ENCODE measurements around the gene PPIL6. TPM values are rescaled to one million over a fixed set of nuclear protein-coding genes. Genes with fewer than 3 reads are reported as not detected.

PPIL6 gene
- total RNA-seq, 1 donor from 2014 or later: 2.2 TPM

GRCh38 chr6:109356237-109356636, 84.2 kb downstream of the PPIL6 start:
- H3K4me1 Mint-ChIP-seq: no peaks in the 10 kb centered on the region
- H3K27me3 Mint-ChIP-seq (ENCODE audit: low read depth): no peaks in the 10 kb centered on the region

GRCh38 chr6:109351231-109352130, 88.9 kb downstream of the PPIL6 start:
- H3K27me3 Mint-ChIP-seq (ENCODE audit: low read depth): no peaks in the 10 kb centered on the region
- no peaks in the 10 kb centered on the region for H3K4me1 Mint-ChIP-seq
- no peaks in the 10 kb centered on the region for H3K9me3 Mint-ChIP-seq
- no peak for TF ChIP-seq CTCF (conservative IDR thresholded peaks at IDR 0.05)
- no peak for DNase-seq (ENCODE audit: low read depth, low spot score)
- H3K27ac Mint-ChIP-seq (ENCODE audit: unreplicated experiment): no peak overlapping the region
- no peak overlapping the region for H3K4me3 Mint-ChIP-seq
- H3K36me3 Mint-ChIP-seq (ENCODE audit: low read depth): peaks cover 12% of the 10 kb centered on the region

More at GRCh38 chr6:109356237-109356636, 84.2 kb downstream of the PPIL6 start:
- no peak overlapping the region for H3K27ac Mint-ChIP-seq (ENCODE audit: unreplicated experiment)
- DNase-seq (ENCODE audit: low read depth, low spot score): no peak
- no peak for TF ChIP-seq CTCF (conservative IDR thresholded peaks at IDR 0.05)
- peaks cover 38% of the 10 kb centered on the region for H3K36me3 Mint-ChIP-seq (ENCODE audit: low read depth)
- no peak overlapping the region for H3K4me3 Mint-ChIP-seq
- H3K9me3 Mint-ChIP-seq: no peaks in the 10 kb centered on the region

GRCh38 chr6:109349419-109349987, 90.9 kb downstream of the PPIL6 start:
- H3K4me3 Mint-ChIP-seq: no peak overlapping the region
- peak overlapping the region; percentile 52 for H3K27ac Mint-ChIP-seq (ENCODE audit: unreplicated experiment)
- H3K36me3 Mint-ChIP-seq (ENCODE audit: low read depth): peaks cover 1% of the 10 kb centered on the region
- H3K4me1 Mint-ChIP-seq: no peaks in the 10 kb centered on the region
- no peak for DNase-seq (ENCODE audit: low read depth, low spot score)
- no peak for TF ChIP-seq CTCF (conservative IDR thresholded peaks at IDR 0.05)
- no peaks in the 10 kb centered on the region for H3K9me3 Mint-ChIP-seq
- no peaks in the 10 kb centered on the region for H3K27me3 Mint-ChIP-seq (ENCODE audit: low read depth)

- Mint-ChIP-seq H3K27ac (ENCODE audit: unreplicated experiment) (no peak overlapping the region), H3K4me3 (no peak overlapping the region), H3K27me3 (ENCODE audit: low read depth) (no peaks in the 10 kb centered on the region), H3K4me1 (no peaks in the 10 kb centered on the region), H3K36me3 (ENCODE audit: low read depth) (no peaks in the 10 kb centered on the region), H3K9me3 (no peaks in the 10 kb centered on the region)
- DNase-seq (ENCODE audit: low read depth, low spot score): no peak
- TF ChIP-seq CTCF (conservative IDR thresholded peaks at IDR 0.05): no peak
Observed at GRCh38 chr6:109348226-109348625, 92.2 kb downstream of the PPIL6 start.

GRCh38 chr6:109347779-109348178, 92.6 kb downstream of the PPIL6 start:
- no peak overlapping the region for H3K27ac Mint-ChIP-seq (ENCODE audit: unreplicated experiment)
- no peaks in the 10 kb centered on the region for H3K27me3 Mint-ChIP-seq (ENCODE audit: low read depth)
- H3K4me1 Mint-ChIP-seq: no peaks in the 10 kb centered on the region
- no peaks in the 10 kb centered on the region for H3K36me3 Mint-ChIP-seq (ENCODE audit: low read depth)
- no peaks in the 10 kb centered on the region for H3K9me3 Mint-ChIP-seq
- no peak overlapping the region for H3K4me3 Mint-ChIP-seq
- TF ChIP-seq CTCF (conservative IDR thresholded peaks at IDR 0.05): no peak
- no peak for DNase-seq (ENCODE audit: low read depth, low spot score)

Data from neural crest cell (in vitro differentiated cells).